ENCODE results near the gene LRRC41.
"Not testable (repeated sequence)": the region's sequence is repeated elsewhere in the genome, so short reads cannot be mapped to it uniquely, and the experiment has no call there.

LRRC41 gene, protein sequence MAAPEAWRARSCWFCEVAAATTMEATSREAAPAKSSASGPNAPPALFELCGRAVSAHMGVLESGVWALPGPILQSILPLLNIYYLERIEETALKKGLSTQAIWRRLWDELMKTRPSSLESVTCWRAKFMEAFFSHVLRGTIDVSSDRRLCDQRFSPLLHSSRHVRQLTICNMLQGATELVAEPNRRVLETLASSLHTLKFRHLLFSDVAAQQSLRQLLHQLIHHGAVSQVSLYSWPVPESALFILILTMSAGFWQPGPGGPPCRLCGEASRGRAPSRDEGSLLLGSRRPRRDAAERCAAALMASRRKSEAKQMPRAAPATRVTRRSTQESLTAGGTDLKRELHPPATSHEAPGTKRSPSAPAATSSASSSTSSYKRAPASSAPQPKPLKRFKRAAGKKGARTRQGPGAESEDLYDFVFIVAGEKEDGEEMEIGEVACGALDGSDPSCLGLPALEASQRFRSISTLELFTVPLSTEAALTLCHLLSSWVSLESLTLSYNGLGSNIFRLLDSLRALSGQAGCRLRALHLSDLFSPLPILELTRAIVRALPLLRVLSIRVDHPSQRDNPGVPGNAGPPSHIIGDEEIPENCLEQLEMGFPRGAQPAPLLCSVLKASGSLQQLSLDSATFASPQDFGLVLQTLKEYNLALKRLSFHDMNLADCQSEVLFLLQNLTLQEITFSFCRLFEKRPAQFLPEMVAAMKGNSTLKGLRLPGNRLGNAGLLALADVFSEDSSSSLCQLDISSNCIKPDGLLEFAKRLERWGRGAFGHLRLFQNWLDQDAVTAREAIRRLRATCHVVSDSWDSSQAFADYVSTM

GRCh38 chr1:46303038-46303871 lies at the start of gene LRRC41, which contains the start of gene UQCRH:
Gene LRRC41, minus strand, starts transcription at chr1:46303616. Its CDS starts 294 bp downstream, at chr1:46303322.
Gene UQCRH, plus strand, starts transcription at chr1:46303698. Its CDS starts 69 bp downstream, at chr1:46303767.
- intact Hi-C loops (cut with DNase I), result loop anchor here (2.0 to 5.0 kb wide), 2 partner anchors 39 to 56 kb away; partner anchors contain the start of genes NSUN4 and RAD54L
- DNase-seq, result peak; percentile 93 to 98 (median 96)

DNA sequence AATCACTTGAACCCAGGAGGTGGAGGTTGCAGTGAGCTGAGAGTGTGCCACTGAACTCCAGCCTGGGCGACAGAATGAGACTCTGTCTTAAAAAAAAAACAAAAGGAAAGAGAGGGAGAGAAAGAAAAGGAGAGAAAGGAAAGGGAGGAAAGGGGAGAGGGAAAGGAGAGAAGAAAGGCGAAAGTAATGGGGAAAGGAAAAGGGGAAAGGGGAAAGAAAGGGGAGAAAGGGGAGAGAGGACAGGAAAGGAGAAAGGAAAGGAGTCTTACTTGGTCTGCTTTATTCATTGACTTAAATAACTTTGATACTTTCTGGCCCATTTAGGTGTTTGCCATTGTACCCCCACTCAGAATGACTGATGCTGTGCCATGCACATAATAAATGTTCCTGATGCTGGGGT lies 48.9 kb upstream of the LRRC41 start:
- intact Hi-C loops (cut with DNase I), result no loop called here

DNA sequence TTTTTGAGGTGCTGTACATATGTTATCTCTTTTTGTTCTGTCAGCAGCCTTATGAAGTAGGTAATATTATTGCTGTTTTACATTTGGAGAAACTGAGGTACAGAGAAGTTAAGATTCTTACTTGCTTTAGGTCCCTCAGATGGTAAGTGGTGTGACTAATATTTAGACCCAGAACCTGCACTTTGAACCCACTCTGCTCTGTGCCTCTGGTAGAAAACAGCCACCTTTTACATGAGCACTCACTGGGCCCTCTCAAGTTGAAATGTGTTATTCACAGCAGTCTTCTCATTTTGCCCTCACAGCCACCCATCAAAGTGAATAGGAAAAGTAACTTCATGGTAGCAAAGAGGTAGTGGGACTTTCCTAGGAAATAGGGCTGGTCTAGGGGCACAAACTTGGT lies 41.9 kb upstream of the LRRC41 start:
- intact Hi-C loops (cut with DNase I), result no loop called here
- no peak for DNase-seq

More for the DNA sequence above, 48.9 kb upstream of the LRRC41 start:
- DNase-seq, result no peak

GRCh38 chr1:46344481-46344880 lies 41.1 kb upstream of the LRRC41 start:
- intact Hi-C loops (cut with DNase I), result loop anchor here (5.0 kb wide), 1 partner anchor 42 kb away; the partner anchor contains the start of genes LRRC41 and UQCRH
- DNase-seq, result no peak

DNA sequence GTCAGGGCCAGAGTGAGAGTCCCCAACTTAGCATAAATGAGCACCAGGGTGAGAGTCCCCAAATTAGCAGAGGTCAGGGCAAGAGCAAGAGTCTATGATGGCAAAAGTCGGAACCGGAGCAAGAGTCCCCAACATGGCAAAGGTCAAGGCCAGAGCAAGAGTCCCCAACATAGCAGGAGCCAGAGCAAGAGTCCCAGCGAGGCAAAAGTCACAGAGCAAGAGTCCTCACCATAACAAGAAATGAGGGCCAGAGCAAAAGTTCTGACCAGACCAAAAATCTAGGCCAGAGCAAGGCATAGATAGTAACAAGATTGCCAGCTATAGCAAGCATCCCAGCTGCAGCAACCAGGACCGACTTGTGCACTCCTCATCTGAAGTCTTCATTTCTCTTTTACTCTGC lies 40.3 kb upstream of the LRRC41 start:
- no peak for DNase-seq
- intact Hi-C loops (cut with DNase I), result loop anchor here (5.0 kb wide), 1 partner anchor 41 kb away; the partner anchor contains the start of genes LRRC41 and UQCRH

DNA sequence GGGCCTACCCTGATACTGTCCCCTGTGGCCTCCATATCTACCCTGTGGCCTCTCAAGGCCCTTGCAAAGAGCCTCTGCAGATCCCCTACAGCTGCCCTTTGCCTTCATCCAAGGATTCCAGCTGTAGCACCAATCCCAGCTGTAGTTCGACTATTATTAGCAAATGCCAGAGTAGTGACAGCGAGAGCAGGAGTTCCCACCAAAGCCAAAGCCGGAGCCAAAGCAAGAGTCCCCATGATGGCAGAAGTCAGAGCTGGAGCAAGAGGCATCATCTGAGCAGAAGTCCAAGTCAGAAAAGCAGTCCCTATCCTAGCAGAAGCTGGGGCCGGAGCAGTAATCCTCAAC lies 39.9 kb upstream of the LRRC41 start:
- intact Hi-C loops (cut with DNase I), result loop anchor here (5.0 kb wide), 1 partner anchor 41 kb away; the partner anchor contains the start of genes LRRC41 and UQCRH

GRCh38 chr1:46342677-46343350 lies 39.4 kb upstream of the LRRC41 start:
- DNase-seq, result no peak
- intact Hi-C loops (cut with DNase I), result loop anchor here (5.0 kb wide), 1 partner anchor 41 kb away; the partner anchor contains the start of genes LRRC41 and UQCRH

More for the DNA sequence above, 39.9 kb upstream of the LRRC41 start:
- no peak for DNase-seq

DNA sequence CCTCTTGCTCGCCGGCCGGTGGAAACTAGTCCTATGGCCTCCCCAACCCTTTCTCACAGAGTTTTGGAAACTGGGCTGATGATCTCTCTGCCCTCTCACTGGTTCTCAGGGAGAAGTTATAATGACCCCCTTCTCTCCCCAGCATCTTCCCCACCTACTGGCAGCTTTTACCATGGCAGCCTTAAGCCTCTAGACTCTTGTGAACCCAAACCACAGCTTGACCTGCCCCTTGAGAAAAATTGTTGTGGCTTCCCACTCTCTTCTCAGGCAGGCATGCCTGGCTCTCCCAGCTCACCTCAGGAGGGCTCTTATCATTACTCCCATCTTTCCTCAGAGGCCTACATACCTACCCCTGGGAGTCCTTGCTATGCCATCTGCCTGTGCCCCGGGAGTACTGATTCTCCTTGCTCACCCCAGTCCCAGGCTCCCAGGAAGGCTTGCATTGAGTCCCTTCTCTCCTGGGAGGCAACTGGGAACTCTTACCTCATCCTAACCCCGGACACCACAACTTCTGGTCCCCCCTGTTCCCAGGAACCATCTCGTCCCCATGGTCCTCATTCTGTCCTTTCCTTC lies 38.8 kb upstream of the LRRC41 start:
- intact Hi-C loops (cut with DNase I), result loop anchor here (5.0 kb wide), 1 partner anchor 40 kb away; the partner anchor contains the start of genes LRRC41 and UQCRH
- DNase-seq, result no peak

GRCh38 chr1:46341222-46342083 lies 38.0 kb upstream of the LRRC41 start:
- peak in 1 of 42 donors; percentile 9 for DNase-seq
- intact Hi-C loops (cut with DNase I), result loop anchor here (5.0 kb wide), 1 partner anchor 39 kb away; the partner anchor contains the start of genes LRRC41 and UQCRH

DNA sequence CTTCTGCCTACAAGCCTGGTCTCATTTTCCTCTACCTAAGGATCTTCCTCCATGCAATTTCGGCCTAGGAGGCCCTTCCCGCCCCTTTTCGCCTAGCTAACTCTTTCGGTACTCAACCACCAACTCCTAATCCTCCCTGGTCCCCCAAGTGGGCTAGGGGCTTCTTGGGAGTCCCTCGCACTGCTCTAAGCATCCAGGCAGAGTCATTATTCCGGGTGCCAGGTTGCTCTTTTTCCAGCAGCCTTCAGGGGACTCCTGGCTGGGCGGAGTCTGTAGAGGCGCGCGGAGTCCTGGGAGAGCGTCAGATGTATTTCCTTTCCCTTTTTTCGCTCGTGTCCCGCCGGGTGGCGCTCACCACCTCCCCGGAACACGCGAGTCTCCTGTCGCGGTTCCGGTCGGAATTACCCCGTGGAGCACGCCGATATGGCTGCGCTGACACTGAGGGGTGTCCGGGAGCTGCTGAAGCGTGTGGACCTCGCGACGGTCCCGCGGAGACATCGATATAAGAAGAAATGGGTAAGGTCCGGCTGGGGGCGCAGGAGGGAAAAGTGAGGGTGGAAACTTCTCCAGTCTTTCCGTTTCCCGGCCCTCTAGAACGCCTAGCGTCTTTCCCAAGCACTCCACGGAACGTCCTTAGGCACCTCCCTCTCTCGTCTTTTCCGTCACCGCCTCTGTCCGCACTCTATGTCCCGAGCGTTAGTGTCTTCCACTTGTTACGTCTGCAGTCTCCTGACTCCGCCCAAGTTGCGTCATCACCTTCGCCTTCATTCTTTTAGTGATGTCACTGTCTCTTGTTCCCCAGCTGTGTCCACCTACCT lies 37.2 kb upstream of the LRRC41 start, which contains the start of gene NSUN4:
Gene NSUN4, plus strand, starts transcription at position 404 of the 818 bp plus-strand sequence. Its CDS starts 20 bp downstream, at position 424.
- intact Hi-C loops (cut with DNase I), result loop anchor here (5.0 kb wide), 1 partner anchor 38 kb away; the partner anchor contains the start of genes LRRC41 and UQCRH
- peak; percentile 88 to 98 (median 93) for DNase-seq

- intact Hi-C loops (cut with DNase I); DNase-seq: not testable (repeated sequence)
Observed at GRCh38 chr1:46337409-46337808, 34.0 kb upstream of the LRRC41 start.

- intact Hi-C loops (cut with DNase I), result no loop called here
- no peak for DNase-seq
Observed at GRCh38 chr1:46335081-46335480, 31.7 kb upstream of the LRRC41 start.

- no peak for DNase-seq
- intact Hi-C loops (cut with DNase I), result no loop called here
Observed at GRCh38 chr1:46334030-46334384, 30.6 kb upstream of the LRRC41 start.

DNA sequence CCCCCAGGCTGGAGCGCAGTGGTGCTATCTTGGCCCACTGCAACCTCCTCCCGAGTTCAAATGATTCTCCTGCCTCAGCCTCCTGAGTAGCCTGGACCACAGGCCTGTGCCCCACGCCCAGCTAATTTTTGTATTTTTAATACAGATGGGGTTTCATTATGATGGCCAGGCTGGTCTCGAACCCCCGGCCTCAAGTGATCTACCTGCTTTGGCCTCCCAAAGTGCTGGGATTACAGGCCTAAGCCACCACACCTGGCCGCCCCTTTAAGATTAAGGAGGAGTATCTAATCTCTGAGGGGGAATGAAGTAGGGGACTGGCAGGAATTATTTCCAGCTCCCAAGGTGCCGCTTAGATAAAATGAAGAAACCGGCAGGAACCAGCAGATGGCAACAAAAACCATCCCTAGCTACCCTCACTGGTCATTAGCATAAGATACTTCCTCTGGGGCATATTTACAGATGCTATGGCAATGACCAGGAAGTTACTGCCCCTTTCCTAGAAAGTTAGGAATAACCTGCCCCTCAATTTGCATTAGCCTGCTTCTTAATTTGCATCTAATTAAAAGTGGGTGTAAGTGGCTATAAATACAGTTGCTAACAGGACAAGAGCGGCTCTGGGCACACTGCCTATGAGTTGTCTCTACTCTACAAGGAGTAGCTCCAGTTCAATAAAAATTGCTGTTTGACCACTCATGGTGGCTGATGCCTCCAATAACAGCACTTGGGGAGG lies 30.0 kb upstream of the LRRC41 start:
- intact Hi-C loops (cut with DNase I), result no loop called here
- no peak for DNase-seq

Measured in head of caudate nucleus (tissue), 42 donors.